ENCODE measurements around the gene SPTBN5.

DNA sequence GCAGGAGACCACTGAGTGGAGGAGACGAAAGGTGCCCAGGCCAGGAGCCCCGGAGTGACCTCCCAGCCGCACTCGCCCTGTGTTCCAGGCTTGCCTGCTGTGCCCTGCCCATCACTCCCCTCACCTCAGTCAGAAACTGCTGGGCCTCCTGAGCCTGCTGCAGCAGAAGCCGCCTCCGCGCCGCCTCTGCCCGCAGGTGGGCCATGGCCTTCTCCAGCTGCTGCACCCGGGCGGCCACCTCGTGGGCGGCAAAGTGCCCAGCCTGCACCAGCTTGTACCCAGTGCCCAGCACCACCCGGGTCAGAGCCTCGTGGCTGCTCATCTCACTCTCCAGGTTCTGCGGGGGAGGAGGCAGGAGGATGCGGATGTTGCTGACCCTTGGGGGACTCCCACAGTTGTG lies 37.6 kb downstream of the SPTBN5 start:
- TF ChIP-seq, protein P1, sequence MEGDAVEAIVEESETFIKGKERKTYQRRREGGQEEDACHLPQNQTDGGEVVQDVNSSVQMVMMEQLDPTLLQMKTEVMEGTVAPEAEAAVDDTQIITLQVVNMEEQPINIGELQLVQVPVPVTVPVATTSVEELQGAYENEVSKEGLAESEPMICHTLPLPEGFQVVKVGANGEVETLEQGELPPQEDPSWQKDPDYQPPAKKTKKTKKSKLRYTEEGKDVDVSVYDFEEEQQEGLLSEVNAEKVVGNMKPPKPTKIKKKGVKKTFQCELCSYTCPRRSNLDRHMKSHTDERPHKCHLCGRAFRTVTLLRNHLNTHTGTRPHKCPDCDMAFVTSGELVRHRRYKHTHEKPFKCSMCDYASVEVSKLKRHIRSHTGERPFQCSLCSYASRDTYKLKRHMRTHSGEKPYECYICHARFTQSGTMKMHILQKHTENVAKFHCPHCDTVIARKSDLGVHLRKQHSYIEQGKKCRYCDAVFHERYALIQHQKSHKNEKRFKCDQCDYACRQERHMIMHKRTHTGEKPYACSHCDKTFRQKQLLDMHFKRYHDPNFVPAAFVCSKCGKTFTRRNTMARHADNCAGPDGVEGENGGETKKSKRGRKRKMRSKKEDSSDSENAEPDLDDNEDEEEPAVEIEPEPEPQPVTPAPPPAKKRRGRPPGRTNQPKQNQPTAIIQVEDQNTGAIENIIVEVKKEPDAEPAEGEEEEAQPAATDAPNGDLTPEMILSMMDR (IDR thresholded peaks at IDR 0.05) = no peak
- no peak for TF ChIP-seq POLR2A (IDR thresholded peaks at IDR 0.05)
